ENCODE measurements around the gene N4BP3. TPM values are rescaled to one million over a fixed set of nuclear protein-coding genes. Genes with fewer than 3 reads are reported as not detected.
"Not testable (repeated sequence)": the region's sequence is repeated elsewhere in the genome, so short reads cannot be mapped to it uniquely, and the experiment has no call there.

Gene N4BP3
- 1 to 10 TPM; 3.2 TPM for total RNA-seq

GRCh38 chr5:178113141-178113787 is at the start of gene N4BP3:
Gene N4BP3, plus strand, starts transcription at chr5:178113532. Its CDS starts 6,052 bp downstream, at chr5:178119584.
- intact Hi-C loops (cut with micrococcal nuclease) = no loop called here

GRCh38 chr5:178067755-178068154 is 45.6 kb upstream of the N4BP3 start:
- H3K36me3 Mint-ChIP-seq = no peaks in the 10 kb centered on the region
- H3K27me3 Mint-ChIP-seq = peaks cover 2% of the 10 kb centered on the region
- H3K9me3 Mint-ChIP-seq = no peaks in the 10 kb centered on the region
- H3K4me3 Mint-ChIP-seq = no peak overlapping the region
- no peak overlapping the region for H3K27ac Mint-ChIP-seq
- POLR2A ChIA-PET = no interaction called here
- no peaks in the 10 kb centered on the region for H3K4me1 Mint-ChIP-seq (ENCODE audit: low read depth)
- CTCF ChIA-PET = interaction anchor here (0.7 to 2.4 kb wide), 2 partner anchors 9 to 911 kb away, joined by 3 to 8 read pairs; no protein-coding TSS in a partner anchor
- intact Hi-C loops (cut with micrococcal nuclease) = no loop called here
- no peak for DNase-seq

More at GRCh38 chr5:178113141-178113787, at the start of gene N4BP3:
- ChIA-PET CTCF (interaction anchor here (0.8 kb wide), 1 partner anchor 1296 kb away, joined by 3 read pairs; no protein-coding TSS in a partner anchor), POLR2A (interaction anchor here (0.7 kb wide), 1 partner anchor 18 kb away, joined by 3 read pairs; the partner anchor contains the start of gene RMND5B)
- Mint-ChIP-seq H3K27ac (peak within 1 kb of the TSS; percentile 61), H3K27me3 (peaks cover 3% of the 10 kb centered on the region), H3K36me3 (peaks cover 2% of the 10 kb centered on the region), H3K4me3 (peak within 1 kb of the TSS; percentile 89), H3K9me3 (peaks cover 4% of the 10 kb centered on the region), H3K4me1 (ENCODE audit: low read depth) (peaks cover 34% of the 10 kb centered on the region)
- DNase-seq = peak; percentile 90

- Mint-ChIP-seq H3K4me1 (ENCODE audit: low read depth) (no peaks in the 10 kb centered on the region), H3K27me3 (peaks cover 2% of the 10 kb centered on the region), H3K27ac (no peak overlapping the region), H3K36me3 (no peaks in the 10 kb centered on the region), H3K4me3 (no peak overlapping the region), H3K9me3 (no peaks in the 10 kb centered on the region)
- CTCF ChIA-PET = no interaction called here
- intact Hi-C loops (cut with micrococcal nuclease) = no loop called here
- no peak for DNase-seq
- POLR2A ChIA-PET = no interaction called here
Observed at GRCh38 chr5:178068293-178068692, 45.0 kb upstream of the N4BP3 start.

- Mint-ChIP-seq H3K4me3 (no peak overlapping the region), H3K9me3 (no peaks in the 10 kb centered on the region), H3K27me3 (peaks cover 4% of the 10 kb centered on the region), H3K36me3 (no peaks in the 10 kb centered on the region), H3K4me1 (ENCODE audit: low read depth) (no peaks in the 10 kb centered on the region), H3K27ac (no peak overlapping the region)
- ChIA-PET POLR2A (no interaction called here), CTCF (no interaction called here)
- peak; percentile 63 for DNase-seq
- intact Hi-C loops (cut with micrococcal nuclease) = no loop called here
Observed at GRCh38 chr5:178069909-178070308, 43.4 kb upstream of the N4BP3 start.

- no peak for DNase-seq
- ChIA-PET CTCF (no interaction called here), POLR2A (no interaction called here)
- Mint-ChIP-seq H3K27ac (no peak overlapping the region), H3K9me3 (no peaks in the 10 kb centered on the region), H3K4me3 (no peak overlapping the region), H3K27me3 (peaks cover 8% of the 10 kb centered on the region), H3K36me3 (no peaks in the 10 kb centered on the region), H3K4me1 (ENCODE audit: low read depth) (no peaks in the 10 kb centered on the region)
- intact Hi-C loops (cut with micrococcal nuclease) = no loop called here
Observed at GRCh38 chr5:178071108-178071507, 42.2 kb upstream of the N4BP3 start.

GRCh38 chr5:178072749-178073148 is 40.6 kb upstream of the N4BP3 start:
- Mint-ChIP-seq H3K4me3 (no peak overlapping the region), H3K36me3 (no peaks in the 10 kb centered on the region), H3K4me1 (ENCODE audit: low read depth) (no peaks in the 10 kb centered on the region), H3K27ac (no peak overlapping the region), H3K9me3 (no peaks in the 10 kb centered on the region), H3K27me3 (peaks cover 7% of the 10 kb centered on the region)
- DNase-seq = no peak
- CTCF ChIA-PET = interaction anchor here (5.9 to 6.8 kb wide), 2 partner anchors 73 to 90 kb away, joined by 73 to 117 read pairs; no protein-coding TSS in a partner anchor
- intact Hi-C loops (cut with micrococcal nuclease) = no loop called here
- POLR2A ChIA-PET = no interaction called here

GRCh38 chr5:178074266-178074952 is 38.9 kb upstream of the N4BP3 start:
- Mint-ChIP-seq H3K4me1 (ENCODE audit: low read depth) (no peaks in the 10 kb centered on the region), H3K36me3 (no peaks in the 10 kb centered on the region), H3K4me3 (no peak overlapping the region), H3K27ac (no peak overlapping the region), H3K27me3 (peaks cover 7% of the 10 kb centered on the region), H3K9me3 (no peaks in the 10 kb centered on the region)
- DNase-seq = no peak
- CTCF ChIA-PET = interaction anchor here (1.7 to 6.8 kb wide), 10 partner anchors 10 to 92 kb away, joined by 6 to 117 read pairs (median 26); no protein-coding TSS in a partner anchor
- intact Hi-C loops (cut with micrococcal nuclease) = no loop called here
- POLR2A ChIA-PET = no interaction called here

- H3K9me3 Mint-ChIP-seq; H3K27ac Mint-ChIP-seq; POLR2A ChIA-PET; H3K36me3 Mint-ChIP-seq; H3K4me3 Mint-ChIP-seq; DNase-seq; H3K4me1 Mint-ChIP-seq (ENCODE audit: low read depth): not testable (repeated sequence)
- CTCF ChIA-PET = interaction anchor here (1.1 to 6.8 kb wide), 13 partner anchors 10 to 158 kb away, joined by 3 to 117 read pairs (median 20); partner anchors contain the start of gene NHP2
- peaks cover 11% of the 10 kb centered on the region for H3K27me3 Mint-ChIP-seq
- intact Hi-C loops (cut with micrococcal nuclease) = loop anchor here (1.0 kb wide), 2 partner anchors 69 to 87 kb away; no protein-coding TSS in a partner anchor
Observed at GRCh38 chr5:178076965-178077364, 36.4 kb upstream of the N4BP3 start.

- no peak for DNase-seq
- no peaks in the 10 kb centered on the region for H3K4me1 Mint-ChIP-seq (ENCODE audit: low read depth)
- H3K36me3 Mint-ChIP-seq = no peaks in the 10 kb centered on the region
- no peaks in the 10 kb centered on the region for H3K9me3 Mint-ChIP-seq
- ChIA-PET CTCF (interaction anchor here (0.8 to 6.8 kb wide), 9 partner anchors 13 to 89 kb away, joined by 4 to 117 read pairs (median 20); partner anchors contain the start of gene NHP2), POLR2A (no interaction called here)
- H3K4me3 Mint-ChIP-seq = no peak overlapping the region
- intact Hi-C loops (cut with micrococcal nuclease) = no loop called here
- H3K27me3 Mint-ChIP-seq = peaks cover 12% of the 10 kb centered on the region
- H3K27ac Mint-ChIP-seq = no peak overlapping the region
Observed at GRCh38 chr5:178077751-178078150, 35.6 kb upstream of the N4BP3 start.

GRCh38 chr5:178078197-178079010 is 34.9 kb upstream of the N4BP3 start:
- DNase-seq = no peak
- intact Hi-C loops (cut with micrococcal nuclease) = no loop called here
- Mint-ChIP-seq H3K36me3 (no peaks in the 10 kb centered on the region), H3K9me3 (no peaks in the 10 kb centered on the region), H3K4me3 (no peak overlapping the region), H3K27me3 (peaks cover 12% of the 10 kb centered on the region), H3K4me1 (ENCODE audit: low read depth) (no peaks in the 10 kb centered on the region), H3K27ac (no peak overlapping the region)
- CTCF ChIA-PET = interaction anchor here (0.8 to 6.8 kb wide), 6 partner anchors 43 to 88 kb away, joined by 4 to 117 read pairs (median 23); partner anchors contain the start of gene NHP2
- POLR2A ChIA-PET = no interaction called here

- ChIA-PET POLR2A (no interaction called here), CTCF (no interaction called here)
- Mint-ChIP-seq H3K4me1 (ENCODE audit: low read depth) (no peaks in the 10 kb centered on the region), H3K4me3 (no peak overlapping the region), H3K27me3 (peaks cover 12% of the 10 kb centered on the region), H3K27ac (no peak overlapping the region), H3K36me3 (no peaks in the 10 kb centered on the region), H3K9me3 (no peaks in the 10 kb centered on the region)
- intact Hi-C loops (cut with micrococcal nuclease) = no loop called here
- no peak for DNase-seq
Observed at GRCh38 chr5:178080056-178080455, 33.3 kb upstream of the N4BP3 start.

All from activated CD4-positive, alpha-beta memory T cell treated with anti-CD3 and anti-CD28 coated beads for 36 hours (primary cell).